NOMO-1 treated with dmso at 0.1 percent for 144 hours (cell line): Measurements from ENCODE around the gene CPLANE2.
"Not testable (repeated sequence)": the region's sequence is repeated elsewhere in the genome, so short reads cannot be mapped to it uniquely, and the experiment has no call there.

Experiments
- DNase-seq: peaks from one replicate; lab custom pipeline; 2025; ENCODE audit not compliant: unreplicated experiment; lab: John Stamatoyannopoulos, UW

Gene CPLANE2

GRCh38 chr1:16249596-16250241 is 12.7 kb upstream of the CPLANE2 start:
- no peak for DNase-seq

GRCh38 chr1:16248603-16249516 is 11.9 kb upstream of the CPLANE2 start:
- DNase-seq = no peak

GRCh38 chr1:16248007-16248436 is 11.0 kb upstream of the CPLANE2 start:
- no peak for DNase-seq

- no peak for DNase-seq
Measured at GRCh38 chr1:16247441-16247840, 10.5 kb upstream of the CPLANE2 start.

- DNase-seq = no peak
Measured at GRCh38 chr1:16246961-16247360, 10.0 kb upstream of the CPLANE2 start.

- not testable (repeated sequence) for DNase-seq
Measured at GRCh38 chr1:16246239-16246638, 9.3 kb upstream of the CPLANE2 start.

- DNase-seq = no peak
Measured at GRCh38 chr1:16245476-16246196, 8.7 kb upstream of the CPLANE2 start.

- no peak for DNase-seq
Measured at GRCh38 chr1:16244650-16245285, 7.8 kb upstream of the CPLANE2 start.

GRCh38 chr1:16243936-16244649 is 7.1 kb upstream of the CPLANE2 start:
- peak; percentile 54 for DNase-seq

- DNase-seq = no peak
Measured at GRCh38 chr1:16243215-16243610, 6.2 kb upstream of the CPLANE2 start.

GRCh38 chr1:16242556-16243214 is 5.7 kb upstream of the CPLANE2 start:
- no peak for DNase-seq

- DNase-seq = no peak
Measured at GRCh38 chr1:16241221-16241708, 4.3 kb upstream of the CPLANE2 start.

- DNase-seq = no peak
Measured at GRCh38 chr1:16239972-16240491, 3.0 kb upstream of the CPLANE2 start.

GRCh38 chr1:16237343-16237830 is 404 bp upstream of the CPLANE2 start:
- no peak for DNase-seq

GRCh38 chr1:16235944-16236510 is 956 bp downstream of the CPLANE2 start:
- no peak for DNase-seq

- DNase-seq = no peak
Measured at GRCh38 chr1:16235347-16235746, 1.6 kb downstream of the CPLANE2 start.

- no peak for DNase-seq
Measured at GRCh38 chr1:16233431-16233830, 3.6 kb downstream of the CPLANE2 start.

GRCh38 chr1:16232316-16232710 is 4.7 kb downstream of the CPLANE2 start:
- no peak for DNase-seq
